Effector memory CD4-positive, alpha-beta T cell (primary cell): ENCODE data around the gene LRRC49.
"Not testable (repeated sequence)": the region's sequence is repeated elsewhere in the genome, so short reads cannot be mapped to it uniquely, and the experiment has no call there.

ENCODE experiments used
- DNase-seq, 3 donors: peaks; one replicate each; pipeline ENCODE4 v3.0.0-alpha.2; 2020
- H3K27ac ChIP-seq: 2 replicates; pipeline ENCODE4 v1.7.0; 2013; ENCODE audit warnings: mild to moderate bottlenecking, low read length, moderate library complexity; ENCODE audit not compliant: insufficient read depth, poor library complexity, severe bottlenecking
- H3K27me3 ChIP-seq: replicated peaks from 2 replicates; pipeline ENCODE4 v1.7.0; 2013; ENCODE audit warnings: mild to moderate bottlenecking, low read length; ENCODE audit not compliant: insufficient read depth, control insufficient read depth, poor library complexity, severe bottlenecking
- H3K36me3 ChIP-seq: 2 replicates; pipeline ENCODE4 v1.7.0; 2013; ENCODE audit warnings: mild to moderate bottlenecking, low read length, moderate library complexity; ENCODE audit not compliant: control insufficient read depth, insufficient read depth
- H3K4me1 ChIP-seq: 2 replicates; pipeline ENCODE4 v1.7.0; 2013; ENCODE audit warnings: low read length, mild to moderate bottlenecking; ENCODE audit not compliant: control insufficient read depth, insufficient read depth, poor library complexity, severe bottlenecking
- H3K4me3 ChIP-seq: 2 replicates; pipeline ENCODE4 v1.7.0; 2013; ENCODE audit warnings: low read length, low read depth, mild to moderate bottlenecking; ENCODE audit not compliant: insufficient read depth, poor library complexity, severe bottlenecking
- H3K9me3 ChIP-seq: 2 replicates; pipeline ENCODE4 v1.7.0; 2013; ENCODE audit warnings: mild to moderate bottlenecking, low read length, moderate library complexity; ENCODE audit not compliant: control insufficient read depth

LRRC49 gene

DNA sequence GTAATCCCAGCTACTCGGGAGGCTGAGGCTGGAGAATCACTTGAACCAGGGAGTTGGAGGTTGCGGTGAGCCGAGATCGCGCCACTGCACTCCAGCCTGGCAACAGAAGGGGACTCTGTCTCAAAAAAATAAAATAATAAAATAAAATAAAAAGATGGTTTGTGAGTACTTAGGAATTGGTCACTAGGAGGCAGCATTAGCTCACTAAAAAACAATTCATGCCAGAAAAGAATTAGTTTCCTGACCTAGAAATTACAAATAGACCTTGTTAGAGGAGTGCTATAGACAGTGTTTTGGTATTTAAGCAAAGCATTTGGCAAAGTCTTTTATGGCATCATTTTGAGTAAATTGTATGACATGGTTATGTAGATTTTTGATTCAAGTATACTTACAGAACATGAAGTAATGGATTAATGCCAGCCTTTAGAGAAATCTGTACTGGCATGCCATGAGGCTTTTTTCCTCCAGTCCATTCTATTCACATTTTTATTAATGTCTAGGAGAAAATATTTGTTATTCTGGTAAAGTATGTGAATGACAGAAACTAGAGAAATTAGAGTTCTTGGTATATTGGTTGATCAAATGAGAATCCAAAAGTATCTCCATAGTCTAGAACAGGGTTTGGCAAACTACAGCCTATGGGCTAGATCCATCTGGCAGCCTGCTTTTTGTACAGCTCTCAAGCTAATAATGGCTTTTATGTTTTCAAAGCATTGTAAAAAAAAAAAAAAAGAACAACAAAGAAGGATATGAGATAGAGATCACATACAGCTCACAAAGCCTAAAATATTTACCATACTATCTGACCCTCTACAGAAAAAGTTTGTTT, 81.6 kb downstream of the LRRC49 start:
- Histone ChIP-seq H3K9me3 (no peaks in the 10 kb centered on the region), H3K4me3 (no peak overlapping the region), H3K36me3 (no peaks in the 10 kb centered on the region), H3K4me1 (no peaks in the 10 kb centered on the region), H3K27ac (no peak overlapping the region), H3K27me3 (no peaks in the 10 kb centered on the region)
- DNase-seq: no peak

DNA sequence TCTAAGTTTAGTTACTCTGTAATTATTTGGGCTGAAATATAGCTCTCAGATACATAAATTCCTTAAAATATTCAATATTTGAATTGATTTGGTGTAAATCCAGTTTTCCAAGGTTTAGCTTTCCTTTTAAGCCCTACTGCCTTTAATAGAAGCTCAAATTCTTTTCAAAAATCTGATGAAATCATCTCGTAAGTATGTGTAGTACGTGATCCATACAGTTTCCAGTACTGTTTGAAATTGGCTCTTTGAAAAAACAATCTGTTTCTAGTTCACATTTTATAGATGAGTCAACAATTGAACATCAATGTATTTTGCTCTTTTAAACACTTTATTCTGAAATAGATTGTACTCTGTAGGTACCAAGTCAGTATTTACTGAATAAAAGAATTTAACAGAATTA, 84.2 kb downstream of the LRRC49 start:
- Histone ChIP-seq H3K4me3 (no peak overlapping the region), H3K4me1 (no peaks in the 10 kb centered on the region), H3K36me3 (no peaks in the 10 kb centered on the region), H3K9me3 (no peaks in the 10 kb centered on the region), H3K27me3 (no peaks in the 10 kb centered on the region), H3K27ac (no peak overlapping the region)
- no peak for DNase-seq

DNA sequence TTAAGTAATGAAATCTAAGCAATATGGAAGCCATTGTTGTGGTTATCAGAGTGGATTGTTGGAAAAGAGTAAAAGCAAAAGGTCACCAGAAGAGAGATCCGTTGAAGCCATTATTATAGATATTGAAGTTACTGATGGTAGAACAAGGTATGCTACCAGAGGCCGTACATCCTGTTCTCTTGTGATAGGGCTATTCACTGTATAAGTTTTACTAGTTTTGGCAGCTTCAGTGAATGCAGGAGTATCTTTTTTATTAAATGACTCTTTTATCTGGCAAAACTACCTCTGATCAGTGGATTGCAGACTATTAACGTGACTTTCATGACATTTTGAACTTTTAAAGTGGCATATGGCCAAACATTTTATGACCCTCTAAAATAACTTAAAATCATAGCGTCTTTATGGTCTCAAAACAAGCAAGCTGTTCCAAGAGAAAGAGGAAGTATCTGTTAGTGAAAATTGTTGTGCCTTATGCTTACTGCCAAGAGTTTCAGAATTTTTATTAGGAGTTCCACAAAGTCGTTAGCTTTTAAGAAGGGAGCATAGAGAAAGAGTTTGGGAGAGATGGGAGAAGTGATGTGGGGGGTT, 102.9 kb downstream of the LRRC49 start:
- no peak for DNase-seq
- Histone ChIP-seq H3K36me3 (no peaks in the 10 kb centered on the region), H3K4me1 (no peaks in the 10 kb centered on the region), H3K9me3 (no peaks in the 10 kb centered on the region), H3K4me3 (no peak overlapping the region), H3K27me3 (no peaks in the 10 kb centered on the region), H3K27ac (no peak overlapping the region)

DNA sequence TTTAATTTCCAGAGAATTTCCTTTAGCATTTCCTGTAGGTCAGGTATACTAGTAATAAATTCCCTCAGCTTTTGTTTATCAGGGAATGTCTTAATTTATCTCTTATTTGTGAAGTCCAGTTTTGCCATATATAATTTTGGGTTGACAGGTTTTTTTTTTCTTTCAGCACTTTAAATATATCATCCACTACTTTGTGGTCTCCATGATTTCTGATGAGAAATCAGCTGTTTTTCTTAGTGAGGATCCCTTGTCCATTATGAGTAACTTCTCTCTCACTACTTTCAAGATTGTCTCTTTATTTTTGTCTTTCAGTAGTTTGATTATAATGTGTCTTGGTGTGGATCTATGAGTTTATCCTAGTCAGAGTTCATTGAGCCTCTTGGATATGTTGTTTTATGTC, 105.7 kb downstream of the LRRC49 start:
- Histone ChIP-seq H3K4me1 (no peaks in the 10 kb centered on the region), H3K27ac (no peak overlapping the region), H3K9me3 (no peaks in the 10 kb centered on the region), H3K36me3 (no peaks in the 10 kb centered on the region), H3K27me3 (no peaks in the 10 kb centered on the region), H3K4me3 (no peak overlapping the region)
- DNase-seq: no peak

GRCh38 chr15:71002316-71002715, 109.7 kb downstream of the LRRC49 start:
- Histone ChIP-seq H3K9me3 (no peaks in the 10 kb centered on the region), H3K27ac (no peak overlapping the region), H3K4me1 (no peaks in the 10 kb centered on the region), H3K27me3 (no peaks in the 10 kb centered on the region), H3K4me3 (no peak overlapping the region), H3K36me3 (no peaks in the 10 kb centered on the region)
- no peak for DNase-seq

- Histone ChIP-seq H3K27me3 (no peaks in the 10 kb centered on the region), H3K36me3 (no peaks in the 10 kb centered on the region), H3K9me3 (no peaks in the 10 kb centered on the region), H3K4me3 (no peak overlapping the region), H3K27ac (no peak overlapping the region), H3K4me1 (no peaks in the 10 kb centered on the region)
- no peak for DNase-seq
Observed at GRCh38 chr15:71003319-71003718, 110.7 kb downstream of the LRRC49 start.

- not testable (repeated sequence) for H3K36me3 ChIP-seq, H3K27ac ChIP-seq, H3K9me3 ChIP-seq, H3K4me3 ChIP-seq, H3K4me1 ChIP-seq, DNase-seq, H3K27me3 ChIP-seq
Observed at GRCh38 chr15:71004506-71004905, 111.9 kb downstream of the LRRC49 start.

DNA sequence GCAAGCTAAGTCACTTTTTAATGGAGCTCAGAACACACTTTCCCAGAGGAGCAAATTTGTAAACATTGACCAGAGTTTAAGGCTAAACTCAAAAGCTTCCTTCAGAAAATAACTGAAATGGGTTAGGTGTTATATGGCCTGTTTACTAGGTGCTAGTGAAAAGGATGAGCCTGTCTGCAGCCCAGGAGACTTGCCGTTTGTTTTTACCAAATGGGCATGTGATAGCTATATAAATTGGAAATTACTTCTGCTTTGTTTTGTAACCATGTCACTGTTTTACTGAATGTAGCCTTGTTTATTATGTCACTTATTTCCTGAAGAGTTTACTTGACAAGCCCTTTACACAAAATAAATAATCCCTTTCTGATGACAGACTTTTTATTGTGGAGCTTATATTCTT, 113.3 kb downstream of the LRRC49 start:
- no peaks in the 10 kb centered on the region for H3K27me3 ChIP-seq
- DNase-seq: no peak
- H3K36me3 ChIP-seq: no peaks in the 10 kb centered on the region
- no peak overlapping the region for H3K4me3 ChIP-seq
- H3K4me1 ChIP-seq: no peaks in the 10 kb centered on the region
- no peak overlapping the region for H3K27ac ChIP-seq
- no peaks in the 10 kb centered on the region for H3K9me3 ChIP-seq

DNA sequence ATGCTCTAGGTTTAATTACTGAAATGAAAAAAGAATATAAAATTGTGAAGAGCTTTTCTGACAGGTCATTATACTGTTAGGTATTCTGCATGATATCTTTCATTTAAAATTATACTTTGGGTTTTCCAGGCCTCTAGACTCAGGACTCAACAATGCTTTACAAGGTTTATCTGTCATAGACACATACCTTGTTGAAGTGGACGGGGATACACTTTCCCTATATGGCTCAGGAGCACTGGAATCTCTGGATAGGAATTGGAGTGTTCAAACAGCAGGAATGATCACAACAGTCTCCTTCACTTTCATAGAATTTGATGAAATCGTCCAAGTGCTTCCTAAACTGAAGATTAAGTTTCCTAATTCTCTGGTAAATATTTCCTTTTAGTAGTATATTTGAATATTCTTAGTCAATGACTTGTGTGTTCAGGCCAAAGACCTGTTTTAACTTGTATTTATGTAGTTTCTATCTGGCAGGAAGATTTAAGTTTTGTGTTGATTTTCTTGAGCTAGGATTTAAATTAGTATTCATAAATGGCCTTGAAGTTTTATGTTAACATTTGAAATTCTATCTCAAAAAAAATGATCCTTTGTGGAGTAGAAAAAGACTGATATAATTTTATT, 115.7 kb downstream of the LRRC49 start:
- Histone ChIP-seq H3K4me3 (no peak overlapping the region), H3K36me3 (no peaks in the 10 kb centered on the region), H3K27ac (no peak overlapping the region), H3K4me1 (no peaks in the 10 kb centered on the region), H3K9me3 (no peaks in the 10 kb centered on the region), H3K27me3 (no peaks in the 10 kb centered on the region)
- no peak for DNase-seq

DNA sequence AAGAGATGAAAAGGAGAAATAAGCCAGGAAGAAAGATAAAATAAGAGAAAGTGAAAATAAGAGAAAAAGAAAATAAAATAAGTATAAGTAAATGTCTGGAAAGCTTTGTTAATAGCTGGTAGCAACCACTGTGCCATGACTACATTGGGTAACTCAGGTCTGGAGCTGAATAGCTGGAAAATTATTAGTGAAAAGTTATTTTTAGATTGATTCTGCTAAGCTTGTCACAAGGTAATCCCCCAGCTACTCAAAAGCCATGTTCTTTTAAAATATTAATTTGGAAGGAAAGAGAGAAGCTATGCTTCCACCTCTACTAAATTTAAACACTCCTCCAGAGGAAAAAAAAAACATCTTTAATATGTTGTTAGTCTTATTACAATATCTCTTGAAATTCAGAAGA, 117.8 kb downstream of the LRRC49 start:
- DNase-seq: no peak
- H3K4me1 ChIP-seq: no peaks in the 10 kb centered on the region
- no peaks in the 10 kb centered on the region for H3K36me3 ChIP-seq
- no peak overlapping the region for H3K4me3 ChIP-seq
- H3K9me3 ChIP-seq: no peaks in the 10 kb centered on the region
- no peak overlapping the region for H3K27ac ChIP-seq
- H3K27me3 ChIP-seq: no peaks in the 10 kb centered on the region
